MM.1S (cell line): Measurements from ENCODE around the gene PSMG3.

ENCODE experiments used
- DNase-seq: peaks from one replicate; pipeline ENCODE4 v3.0.0-alpha.2; 2015
- H2AFZ ChIP-seq: fragments of 300-600 bp; sonication (generic); 2 replicates; pipeline ENCODE4 v1.6.0; 2016; ENCODE audit warnings: antibody characterized with exemption, low read length
- H3F3A ChIP-seq: fragments of 300-600 bp; sonication (generic); 2 replicates; pipeline ENCODE4 v1.6.1; 2016; ENCODE audit warnings: mild to moderate bottlenecking, antibody characterized with exemption, low read length, moderate library complexity, mixed read lengths; ENCODE audit not compliant: insufficient read depth
- H3K27ac ChIP-seq: fragments of 300-600 bp; sonication (generic); 2 replicates; pipeline ENCODE4 v1.5.1; 2016; ENCODE audit warnings: mild to moderate bottlenecking, low read length
- H3K27me3 ChIP-seq: fragments of 300-600 bp; sonication (generic); replicated peaks from 2 replicates; pipeline ENCODE4 v1.6.0; 2016; ENCODE audit warnings: low read length; ENCODE audit not compliant: insufficient read depth
- H3K36me3 ChIP-seq: fragments of 300-600 bp; sonication (generic); replicated peaks from 2 replicates; pipeline ENCODE4 v1.6.1; 2016; ENCODE audit warnings: mild to moderate bottlenecking, low read length, mixed read lengths; ENCODE audit not compliant: insufficient read depth
- H3K4me1 ChIP-seq: fragments of 300-600 bp; sonication (generic); 2 replicates; pipeline ENCODE4 v1.6.1; 2016; ENCODE audit warnings: low read length, mixed read lengths
- H3K4me2 ChIP-seq: fragments of 300-600 bp; sonication (generic); 2 replicates; pipeline ENCODE4 v1.6.0; 2016; ENCODE audit warnings: low read depth, low read length
- H3K4me3 ChIP-seq: fragments of 300-600 bp; sonication (generic); 2 replicates; pipeline ENCODE4 v1.5.1; 2016; ENCODE audit warnings: low read length, mixed read lengths
- H3K79me2 ChIP-seq: fragments of 300-600 bp; sonication (generic); 2 replicates; pipeline ENCODE4 v1.6.1; 2016; ENCODE audit warnings: mixed run types, low read length, mixed read lengths
- H3K9ac ChIP-seq: fragments of 300-600 bp; sonication (generic); 2 replicates; pipeline ENCODE4 v1.6.1; 2016; ENCODE audit warnings: low read length, mixed read lengths
- H3K9me2 ChIP-seq: fragments of 300-600 bp; sonication (generic); replicated peaks from 2 replicates; pipeline ENCODE4 v1.6.1; 2016; ENCODE audit warnings: mild to moderate bottlenecking, low read length, mixed read lengths; ENCODE audit not compliant: insufficient read depth
- H3K9me3 ChIP-seq: fragments of 300-600 bp; sonication (generic); replicated peaks from 2 replicates; pipeline ENCODE4 v1.6.1; 2016; ENCODE audit warnings: mild to moderate bottlenecking, low read length, mixed read lengths; ENCODE audit not compliant: insufficient read depth
- H4K20me1 ChIP-seq: fragments of 300-600 bp; sonication (generic); 2 replicates; pipeline ENCODE4 v1.6.1; 2016; ENCODE audit warnings: mild to moderate bottlenecking, low read length, moderate library complexity, mixed read lengths; ENCODE audit not compliant: insufficient read depth
- EZH2 ChIP-seq: fragments of 300-600 bp; sonication (generic); optimal IDR thresholded peaks from 2 replicates; pipeline ENCODE3; 2017; ENCODE audit warnings: low read depth, mild to moderate bottlenecking, antibody characterized with exemption, low read length, mixed read lengths
- EZH2phosphoT487 ChIP-seq: fragments of 300-600 bp; sonication (generic); IDR thresholded peaks from 2 replicates; pipeline ENCODE4 v1.6.1; 2018; ENCODE audit warnings: antibody characterized with exemption, low read length
- TF ChIP-seq, protein P1 (sequence below): fragments of 300-600 bp; sonication (generic); IDR thresholded peaks from 2 replicates; pipeline ENCODE4 v1.5.1; 2016; ENCODE audit warnings: antibody characterized with exemption, low read length, mixed read lengths

The PSMG3 gene

GRCh38 chr7:1545417-1546246, 24.2 kb downstream of the PSMG3 start:
- Histone ChIP-seq H3K9me3 (no peaks in the 10 kb centered on the region), H3F3A (no peaks in the 10 kb centered on the region), H3K4me2 (no peak overlapping the region), H4K20me1 (no peaks in the 10 kb centered on the region), H3K27ac (no peak overlapping the region), H3K9me2 (no peaks in the 10 kb centered on the region), H3K27me3 (peaks cover 16% of the 10 kb centered on the region), H3K4me3 (no peak overlapping the region), H3K4me1 (no peaks in the 10 kb centered on the region), H3K79me2 (no peaks in the 10 kb centered on the region), H3K9ac (no peak overlapping the region), H2AFZ (no peak overlapping the region), H3K36me3 (no peaks in the 10 kb centered on the region)
- no peak for DNase-seq
- TF ChIP-seq EZH2phosphoT487 (no peak), EZH2 (no peak)
- TF ChIP-seq, protein P1, sequence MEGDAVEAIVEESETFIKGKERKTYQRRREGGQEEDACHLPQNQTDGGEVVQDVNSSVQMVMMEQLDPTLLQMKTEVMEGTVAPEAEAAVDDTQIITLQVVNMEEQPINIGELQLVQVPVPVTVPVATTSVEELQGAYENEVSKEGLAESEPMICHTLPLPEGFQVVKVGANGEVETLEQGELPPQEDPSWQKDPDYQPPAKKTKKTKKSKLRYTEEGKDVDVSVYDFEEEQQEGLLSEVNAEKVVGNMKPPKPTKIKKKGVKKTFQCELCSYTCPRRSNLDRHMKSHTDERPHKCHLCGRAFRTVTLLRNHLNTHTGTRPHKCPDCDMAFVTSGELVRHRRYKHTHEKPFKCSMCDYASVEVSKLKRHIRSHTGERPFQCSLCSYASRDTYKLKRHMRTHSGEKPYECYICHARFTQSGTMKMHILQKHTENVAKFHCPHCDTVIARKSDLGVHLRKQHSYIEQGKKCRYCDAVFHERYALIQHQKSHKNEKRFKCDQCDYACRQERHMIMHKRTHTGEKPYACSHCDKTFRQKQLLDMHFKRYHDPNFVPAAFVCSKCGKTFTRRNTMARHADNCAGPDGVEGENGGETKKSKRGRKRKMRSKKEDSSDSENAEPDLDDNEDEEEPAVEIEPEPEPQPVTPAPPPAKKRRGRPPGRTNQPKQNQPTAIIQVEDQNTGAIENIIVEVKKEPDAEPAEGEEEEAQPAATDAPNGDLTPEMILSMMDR = no peak

DNA sequence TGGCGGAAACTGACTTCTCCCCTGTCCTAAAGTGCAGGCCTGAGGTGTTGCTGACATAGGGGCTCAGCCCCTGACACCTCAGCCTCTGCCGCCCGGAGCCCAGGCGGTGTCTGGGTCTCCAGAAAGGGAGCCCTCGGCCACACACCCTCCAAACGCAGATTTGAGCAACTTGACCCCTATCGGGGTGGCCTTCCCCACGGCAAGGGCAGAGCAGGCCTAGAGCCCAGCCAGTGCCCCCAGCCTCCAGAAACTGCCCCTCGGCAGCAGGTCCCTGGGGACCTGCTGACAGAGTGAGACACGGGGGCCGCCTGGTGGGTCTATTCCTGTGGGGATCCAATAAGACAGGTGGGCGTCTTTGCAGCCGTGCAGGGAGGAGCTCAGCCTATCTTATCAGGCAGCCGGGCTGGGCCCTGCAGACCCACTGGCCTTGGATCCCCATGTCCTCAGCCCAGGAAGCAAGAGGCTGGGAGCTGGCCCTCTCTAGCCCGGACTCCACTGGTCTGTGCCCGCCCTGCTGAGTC, 24.9 kb downstream of the PSMG3 start:
- Histone ChIP-seq H4K20me1 (no peaks in the 10 kb centered on the region), H3K4me3 (no peak overlapping the region), H3K36me3 (no peaks in the 10 kb centered on the region), H3K79me2 (no peaks in the 10 kb centered on the region), H3K27me3 (peaks cover 13% of the 10 kb centered on the region), H3K4me2 (no peak overlapping the region), H3K9ac (no peak overlapping the region), H2AFZ (no peak overlapping the region), H3K4me1 (no peaks in the 10 kb centered on the region), H3K9me3 (no peaks in the 10 kb centered on the region), H3K9me2 (no peaks in the 10 kb centered on the region), H3F3A (no peaks in the 10 kb centered on the region), H3K27ac (no peak overlapping the region)
- DNase-seq = no peak
- TF ChIP-seq, protein P1 = no peak
- TF ChIP-seq EZH2 = no peak
- no peak for TF ChIP-seq EZH2phosphoT487

DNA sequence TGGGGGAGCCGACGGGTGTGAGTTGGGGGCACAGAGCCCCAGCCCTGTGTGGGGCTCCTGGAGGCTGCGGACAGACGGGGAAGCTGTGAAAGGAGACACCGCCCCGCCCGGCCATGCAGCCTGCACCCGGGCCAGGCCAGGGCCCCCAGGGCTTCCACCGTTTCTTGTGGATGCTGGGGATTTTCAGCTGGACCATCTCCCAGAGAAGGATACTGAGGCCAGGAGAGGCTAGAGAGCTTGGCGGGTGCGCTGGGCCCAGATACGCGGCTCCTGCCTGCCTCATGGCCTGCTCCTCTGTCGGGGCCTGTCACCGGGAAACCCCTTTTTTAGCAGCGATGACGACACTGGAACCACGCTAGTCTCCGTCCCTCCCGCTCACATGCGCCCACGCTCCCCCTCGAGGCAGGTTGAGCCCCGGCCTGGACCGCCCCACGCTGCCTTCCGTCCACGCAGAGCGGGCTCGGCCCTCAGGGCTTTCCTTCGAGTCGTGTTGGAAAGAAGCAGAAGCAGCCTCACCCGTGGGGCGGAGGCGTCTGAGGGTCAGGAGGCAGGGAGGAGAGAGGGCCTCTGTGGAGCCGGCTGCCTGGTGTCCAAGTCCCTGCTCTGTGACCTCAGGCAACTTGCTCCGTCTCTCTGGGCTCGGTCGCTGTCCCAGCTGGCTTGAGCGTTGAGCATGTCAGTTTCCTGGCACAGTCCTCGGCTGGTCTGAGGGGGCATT, 25.5 kb downstream of the PSMG3 start:
- no peak for DNase-seq
- H3K27me3 ChIP-seq = peaks cover 8% of the 10 kb centered on the region
- H3K4me3 ChIP-seq = no peak overlapping the region
- no peaks in the 10 kb centered on the region for H3K36me3 ChIP-seq
- H4K20me1 ChIP-seq = no peaks in the 10 kb centered on the region
- H3K27ac ChIP-seq = no peak overlapping the region
- no peaks in the 10 kb centered on the region for H3F3A ChIP-seq
- H3K9ac ChIP-seq = no peak overlapping the region
- H3K4me2 ChIP-seq = no peak overlapping the region
- TF ChIP-seq EZH2 (no peak), EZH2phosphoT487 (no peak)
- TF ChIP-seq, protein P1 = no peak
- H3K9me3 ChIP-seq = no peaks in the 10 kb centered on the region
- H3K9me2 ChIP-seq = no peaks in the 10 kb centered on the region
- H2AFZ ChIP-seq = no peak overlapping the region
- H3K79me2 ChIP-seq = no peaks in the 10 kb centered on the region
- H3K4me1 ChIP-seq = no peaks in the 10 kb centered on the region
